NCI-H2029 (cell line): Measurements from ENCODE around the gene SCP2D1.

Source experiments
- DNase-seq: peaks from one replicate; lab custom pipeline; 2025; lab: John Stamatoyannopoulos, UW

The SCP2D1 gene

DNA sequence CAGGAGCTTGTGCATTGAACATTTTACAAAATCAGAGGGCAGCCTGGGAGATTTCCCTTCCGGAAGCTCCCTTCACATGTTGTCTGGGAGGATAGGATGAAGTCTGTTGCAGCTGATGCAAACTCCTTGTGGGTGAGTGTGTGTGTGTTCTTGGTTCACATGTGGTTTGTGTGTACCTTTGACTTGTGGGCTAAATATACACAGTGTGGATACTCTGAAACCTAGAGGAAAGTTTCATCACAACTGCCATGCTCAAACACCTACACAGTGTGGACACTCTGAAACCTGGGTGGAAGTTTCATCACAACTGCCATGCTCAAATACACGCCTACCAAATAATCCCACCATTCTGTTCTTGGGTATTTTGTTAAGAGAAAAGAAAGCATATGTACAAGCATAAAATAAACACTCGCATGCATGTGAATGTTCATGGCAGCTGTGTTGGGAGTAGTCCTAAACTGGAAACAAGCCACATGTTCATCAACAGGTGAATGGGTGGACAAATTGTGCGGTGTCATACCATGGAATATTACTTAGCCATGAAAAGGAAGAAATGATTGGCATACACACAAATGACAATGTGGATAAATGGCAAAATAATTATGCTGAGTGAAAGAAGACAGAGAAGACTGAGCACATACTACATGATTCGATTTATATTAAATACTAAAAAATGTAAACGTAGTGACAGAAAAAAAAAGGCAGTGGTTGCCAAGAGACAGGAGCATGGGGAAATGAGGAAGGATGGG lies 1.8 kb downstream of the SCP2D1 start:
- DNase-seq: no peak

DNA sequence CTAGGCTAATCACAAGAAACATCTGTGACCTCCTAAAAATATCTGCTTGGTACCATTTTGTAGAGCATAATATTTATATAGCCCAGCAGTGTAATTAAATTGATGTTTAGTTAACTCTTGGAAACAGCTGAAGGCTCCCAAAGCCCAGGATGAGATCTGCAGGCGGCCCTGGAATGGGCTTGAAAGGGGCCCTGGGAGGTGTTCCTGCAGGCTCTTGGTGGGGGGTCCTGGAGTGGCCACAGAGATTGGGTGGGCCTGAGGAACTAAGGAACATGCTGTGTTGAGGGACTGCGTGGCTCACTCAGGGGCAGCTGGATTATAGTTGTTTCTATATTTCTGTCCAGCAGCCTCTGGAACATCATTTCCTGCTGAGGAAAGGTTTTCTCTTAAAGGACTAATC lies 9.2 kb downstream of the SCP2D1 start:
- no peak for DNase-seq

DNA sequence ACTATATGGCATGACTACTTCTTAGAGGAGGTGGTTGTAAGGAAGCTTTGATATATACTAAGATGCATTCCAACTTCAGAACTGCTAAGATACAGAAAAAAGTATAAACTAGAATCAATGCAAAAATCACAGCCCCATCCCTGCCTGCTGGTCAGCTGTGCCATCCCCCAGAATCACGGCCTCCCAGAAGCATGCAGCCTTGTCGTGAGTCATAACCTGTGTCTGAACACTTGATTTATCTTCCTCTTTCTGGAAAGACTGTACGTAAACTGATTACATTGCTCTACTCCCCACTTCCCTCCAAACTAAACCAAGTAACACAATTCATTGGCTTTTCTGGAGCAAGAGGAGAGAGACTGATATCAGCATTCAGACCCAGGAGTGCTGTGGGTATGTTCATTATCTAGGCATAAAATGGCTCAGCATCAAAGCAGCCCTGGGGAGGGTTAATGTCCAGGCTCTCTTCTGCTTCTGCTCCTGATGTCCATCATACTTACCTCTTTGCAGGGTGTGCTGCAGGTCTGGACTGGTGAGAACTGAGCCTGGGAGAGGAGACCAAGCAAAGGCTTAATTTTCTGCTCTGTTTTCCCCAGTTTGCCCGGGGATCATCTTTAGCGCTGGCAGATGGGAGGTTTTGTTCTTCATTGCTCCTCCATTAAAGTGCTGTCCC lies 18.4 kb downstream of the SCP2D1 start:
- no peak for DNase-seq

DNA sequence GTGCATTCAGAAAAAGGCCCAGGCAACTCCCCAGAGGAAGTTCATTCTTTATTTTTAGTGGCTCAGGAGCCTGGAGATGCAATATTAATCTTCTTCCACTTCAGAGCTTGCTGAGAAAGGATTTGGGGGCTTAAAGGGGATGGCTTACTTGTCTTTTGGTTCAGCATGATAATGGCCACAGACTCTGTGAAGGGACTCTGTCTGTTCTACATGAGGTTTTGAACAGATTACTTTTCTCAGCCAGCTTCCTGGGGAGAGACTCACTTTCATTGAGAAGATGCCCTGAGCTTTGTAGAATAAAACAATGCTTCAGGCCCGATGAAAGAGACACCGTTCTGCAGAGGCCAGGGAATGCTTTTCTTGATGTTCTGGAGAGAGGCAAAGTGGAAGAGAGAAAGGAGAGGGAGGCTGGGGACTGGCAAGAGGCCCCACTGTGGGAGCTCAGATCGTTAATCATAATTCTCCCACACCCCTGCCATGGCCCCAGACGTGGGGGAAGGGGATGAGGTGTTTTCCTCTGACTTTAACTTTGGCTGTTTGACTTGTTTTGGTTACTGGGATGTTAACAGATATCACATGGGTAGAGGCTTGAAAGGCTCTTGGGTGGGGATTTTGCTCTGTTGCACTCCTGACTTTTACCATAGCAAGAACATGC lies 19.1 kb downstream of the SCP2D1 start:
- no peak for DNase-seq

DNA sequence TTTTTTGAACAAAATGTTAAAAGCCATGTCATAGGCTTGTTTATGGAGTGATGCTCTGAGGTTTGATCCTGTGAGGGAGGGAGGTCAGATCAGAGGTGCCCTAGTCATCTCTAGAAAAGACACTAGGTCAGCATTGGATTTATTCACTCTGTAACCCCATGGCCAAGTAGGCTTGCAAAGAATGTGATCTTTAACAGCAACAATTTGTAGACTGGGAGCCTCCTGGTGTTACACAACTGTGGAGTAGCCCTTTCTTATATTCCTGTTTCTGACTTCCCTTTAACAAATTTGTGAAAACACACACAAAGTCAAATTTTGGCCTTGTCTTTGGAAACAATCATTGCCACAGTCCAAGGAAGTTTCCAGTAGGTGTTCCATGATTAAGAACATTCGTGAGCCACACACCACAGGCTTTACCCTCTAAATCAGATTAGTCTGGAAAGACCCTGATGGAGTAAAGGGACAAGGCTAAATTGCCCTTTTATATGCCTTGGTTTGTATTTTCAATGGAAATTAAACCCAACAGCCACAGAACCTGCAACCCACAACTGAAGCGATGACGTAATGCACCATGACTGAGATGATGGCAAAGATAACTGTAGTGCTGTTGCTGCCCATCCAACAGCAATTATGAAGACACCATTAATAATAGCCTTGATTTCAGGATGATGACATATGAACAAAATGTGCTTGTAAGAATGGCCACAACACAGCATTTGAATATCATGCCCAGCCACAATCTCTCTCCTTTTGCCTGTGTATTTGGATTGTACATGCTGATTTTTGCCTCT lies 22.1 kb downstream of the SCP2D1 start:
- DNase-seq: no peak

DNA sequence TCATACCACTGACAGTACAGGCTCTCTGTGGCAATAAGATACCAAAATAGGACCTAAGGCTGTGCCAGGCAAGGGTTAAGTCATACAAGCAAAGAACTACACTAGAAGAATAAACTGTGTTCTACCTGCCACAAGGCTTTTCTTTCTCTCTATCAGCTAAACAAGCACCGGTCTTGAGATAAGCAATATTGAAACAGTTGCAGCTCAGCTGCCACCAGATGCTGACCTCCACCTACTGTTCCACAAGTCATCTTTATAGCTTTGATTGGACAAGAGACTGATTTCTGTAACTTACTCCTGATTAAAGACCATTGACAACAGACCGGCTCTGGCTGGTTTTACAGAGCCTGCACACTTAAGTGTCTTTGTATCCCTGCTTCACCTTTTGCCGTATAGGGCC lies 24.1 kb downstream of the SCP2D1 start:
- DNase-seq: no peak

DNA sequence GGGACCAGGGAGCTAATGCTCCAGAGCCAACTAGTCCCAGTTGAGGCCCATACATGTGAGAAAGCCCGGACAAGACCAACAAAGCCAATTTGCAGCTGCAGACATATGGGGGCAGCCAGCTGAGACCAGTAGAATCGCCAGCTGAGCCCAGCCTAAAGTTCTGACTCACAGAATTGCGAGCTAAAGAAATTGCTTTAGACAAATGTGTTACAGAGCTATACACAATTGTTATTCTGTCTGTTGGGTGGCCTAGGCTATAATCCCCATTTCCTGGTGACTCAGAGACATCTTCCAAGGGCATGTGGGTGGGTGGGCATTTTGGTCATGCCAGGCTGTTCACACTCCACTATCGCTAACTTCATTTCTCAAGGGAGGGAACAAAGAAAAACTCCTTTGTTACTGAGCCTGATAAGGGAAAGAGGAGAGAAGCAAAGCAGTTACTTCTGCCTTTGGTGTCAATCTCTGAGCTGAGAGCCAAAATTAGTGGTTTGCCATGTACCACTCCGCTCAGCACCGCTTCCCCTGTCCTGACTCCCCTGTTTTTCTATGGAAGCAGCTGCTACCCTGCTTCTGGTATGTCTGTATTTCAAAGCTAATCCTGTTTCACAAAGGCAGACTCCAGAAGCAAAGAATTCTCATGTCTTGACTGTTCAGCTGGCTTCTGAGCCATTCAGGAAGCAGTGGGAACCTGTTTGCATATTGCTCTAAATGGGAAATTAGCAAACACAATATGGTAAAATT lies 26.1 kb downstream of the SCP2D1 start:
- DNase-seq: no peak

DNA sequence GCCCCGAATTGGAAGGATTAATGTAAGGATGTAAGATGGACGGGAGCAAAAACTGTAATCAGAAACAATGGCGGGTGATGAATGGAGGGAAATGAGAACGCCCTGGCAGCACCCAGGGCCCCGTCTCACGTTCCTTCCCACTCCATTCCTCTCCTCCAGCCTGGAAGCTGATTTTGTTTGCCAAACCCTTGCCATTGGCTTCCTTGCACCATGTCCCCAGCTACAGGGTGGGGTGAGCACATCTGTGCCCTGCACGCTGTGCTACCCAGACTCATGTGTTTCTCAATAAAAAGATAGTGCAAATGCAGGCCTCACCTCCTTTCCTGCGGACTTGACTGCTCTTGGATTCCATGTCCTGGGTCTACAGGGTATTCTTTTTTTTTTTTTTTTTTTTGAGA lies 26.7 kb downstream of the SCP2D1 start:
- no peak for DNase-seq

DNA sequence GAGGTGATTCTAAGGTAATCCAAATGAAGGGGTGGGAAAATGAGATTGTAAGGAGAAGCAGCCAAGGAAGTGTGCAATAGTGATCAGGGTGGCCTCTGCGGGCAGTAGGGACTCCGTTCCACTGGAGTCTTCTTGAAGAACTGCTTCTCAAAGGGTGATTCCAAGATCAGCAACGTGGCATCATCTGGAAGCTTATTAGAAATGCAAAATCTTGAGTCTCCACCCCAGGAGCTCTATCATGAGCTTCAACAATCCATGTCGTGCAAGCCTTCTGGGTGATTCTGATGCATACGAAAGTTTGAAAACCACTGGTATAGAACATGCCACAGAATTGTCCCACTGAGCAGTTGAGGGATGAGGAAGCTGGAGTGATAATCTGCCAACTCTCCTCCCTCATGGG lies 31.4 kb downstream of the SCP2D1 start:
- DNase-seq: no peak

DNA sequence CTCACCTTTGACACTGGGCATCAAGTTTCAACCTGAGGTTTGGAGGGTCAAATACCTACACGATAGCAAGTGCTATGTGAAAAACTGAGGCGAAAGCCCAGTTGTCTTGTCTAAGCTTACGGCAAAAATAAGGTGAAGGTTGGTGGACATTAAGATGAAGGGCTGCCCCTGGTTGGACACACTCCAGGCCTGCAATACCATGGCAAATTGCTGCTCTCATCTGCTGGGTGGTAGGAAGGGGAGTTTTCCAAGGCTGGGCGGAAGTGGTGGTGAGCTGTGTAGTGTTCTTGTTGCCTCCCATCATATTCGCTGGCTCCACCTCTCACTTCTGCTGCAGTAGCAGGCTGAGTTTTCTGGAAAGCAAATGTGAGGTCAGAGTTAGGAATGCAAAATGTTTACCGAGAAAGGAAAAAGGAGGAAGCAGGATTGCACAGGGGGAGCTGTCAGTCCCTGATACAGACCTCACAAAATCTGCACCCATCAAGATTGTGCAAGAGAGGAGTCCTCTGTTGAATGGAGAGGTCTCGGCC lies 33.7 kb downstream of the SCP2D1 start:
- DNase-seq: no peak

DNA sequence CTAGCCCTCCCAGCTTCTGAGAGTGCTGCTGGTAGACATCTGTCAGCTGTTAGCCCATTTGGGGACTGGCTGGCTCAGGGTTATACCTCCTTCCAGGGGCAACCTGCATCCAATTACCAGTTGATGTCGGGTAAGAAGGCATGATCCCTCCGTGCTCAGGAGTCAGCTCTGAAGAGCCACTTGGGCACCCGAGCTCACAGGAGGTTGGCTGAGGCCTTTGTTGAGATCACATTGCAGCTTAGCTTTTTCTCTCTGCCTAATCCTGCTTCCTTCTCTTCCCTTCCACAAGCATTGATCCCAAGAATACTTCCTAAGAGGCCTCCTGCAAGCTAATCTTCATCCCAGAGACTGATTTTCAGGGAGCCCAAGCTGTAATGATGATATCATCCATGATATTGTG lies 35.5 kb downstream of the SCP2D1 start:
- DNase-seq: no peak

DNA sequence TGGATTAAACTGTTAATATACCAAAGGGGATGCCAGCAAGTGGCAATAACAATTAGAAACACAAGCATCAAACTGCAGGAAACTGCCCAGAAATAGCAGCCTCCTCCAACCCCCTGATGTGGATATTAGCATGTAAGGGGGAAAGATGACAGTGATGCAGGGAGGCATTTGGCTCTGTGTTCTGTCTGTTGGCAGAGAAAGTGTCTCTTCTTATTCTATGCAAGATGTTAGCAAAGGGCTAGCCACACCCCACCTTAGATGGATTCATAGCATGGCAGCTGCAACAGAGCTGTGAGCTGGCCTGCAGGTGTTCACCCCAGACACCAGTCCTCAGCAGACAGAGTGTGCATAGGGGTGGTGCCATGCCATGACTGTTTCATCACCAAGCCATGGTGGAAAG lies 38.0 kb downstream of the SCP2D1 start:
- no peak for DNase-seq

DNA sequence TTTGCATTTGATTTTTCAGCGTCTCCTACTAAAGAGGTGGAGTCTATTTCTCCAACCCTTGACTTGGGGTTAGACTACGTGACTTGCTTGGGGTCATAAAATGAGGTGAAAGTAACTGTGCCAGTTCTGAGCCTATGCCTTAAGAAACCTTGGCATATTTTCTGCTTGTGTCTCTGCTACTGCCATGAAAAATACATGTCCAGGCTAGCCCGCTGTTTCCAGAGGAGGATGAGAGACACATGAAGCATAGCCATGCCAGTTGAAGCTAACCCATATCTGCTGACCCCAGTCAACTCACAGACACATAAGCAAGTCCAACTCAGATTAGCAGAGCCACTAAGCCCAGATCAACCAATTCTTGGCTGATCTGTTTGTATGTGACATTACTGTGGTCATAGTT lies 38.7 kb downstream of the SCP2D1 start:
- no peak for DNase-seq

DNA sequence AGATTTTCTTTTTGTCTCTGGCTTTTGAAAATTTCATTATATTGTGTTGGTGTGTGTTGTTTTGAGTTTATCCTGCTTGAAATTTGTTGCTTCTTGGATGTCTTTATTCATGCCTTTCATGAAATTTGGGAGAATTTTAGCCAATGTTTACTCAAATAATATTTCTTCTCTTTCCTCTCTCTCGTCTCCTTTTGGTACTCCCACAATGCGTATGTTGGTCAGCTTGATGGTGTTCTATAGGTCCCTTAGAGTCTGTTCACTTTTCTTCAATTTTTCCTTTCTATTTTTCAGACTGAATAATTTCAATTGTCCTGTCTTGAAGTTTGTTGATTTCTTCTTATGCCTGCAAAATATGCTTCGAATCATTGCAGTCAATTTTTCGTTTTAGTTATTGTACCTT lies 39.6 kb downstream of the SCP2D1 start:
- DNase-seq: no peak

DNA sequence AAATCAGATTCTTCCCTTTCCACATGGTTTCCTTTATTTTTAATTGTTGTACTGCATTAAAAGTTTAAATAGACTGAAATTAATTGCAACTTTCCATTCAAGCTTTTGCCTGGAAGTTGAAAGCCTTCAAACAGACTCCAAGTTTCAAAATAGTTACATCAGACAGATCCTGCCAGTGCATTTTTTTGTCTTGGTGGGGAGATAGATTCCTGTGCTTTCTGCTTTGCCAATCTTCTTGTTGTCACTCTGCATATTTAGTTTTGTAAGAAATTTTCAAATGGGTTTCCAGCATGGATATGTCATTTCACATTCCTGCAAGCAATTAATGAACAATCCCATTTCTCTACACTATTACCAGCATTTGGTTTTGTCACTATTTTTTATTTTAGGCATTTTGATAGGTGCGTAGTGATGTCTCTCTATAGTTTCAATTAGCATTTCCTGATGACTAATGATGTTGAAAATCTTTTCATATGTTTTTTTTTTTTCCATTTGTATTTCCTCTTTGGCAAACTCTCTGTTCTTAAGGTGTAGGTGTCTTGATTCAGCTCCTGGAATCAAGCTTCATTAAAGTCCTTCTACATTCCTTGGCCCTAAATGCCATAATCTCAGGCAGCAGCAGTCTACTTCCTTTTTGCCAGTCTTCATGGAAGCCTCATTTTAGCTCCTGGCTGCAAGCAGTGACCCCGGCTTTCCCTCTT lies 40.5 kb downstream of the SCP2D1 start:
- DNase-seq: no peak

DNA sequence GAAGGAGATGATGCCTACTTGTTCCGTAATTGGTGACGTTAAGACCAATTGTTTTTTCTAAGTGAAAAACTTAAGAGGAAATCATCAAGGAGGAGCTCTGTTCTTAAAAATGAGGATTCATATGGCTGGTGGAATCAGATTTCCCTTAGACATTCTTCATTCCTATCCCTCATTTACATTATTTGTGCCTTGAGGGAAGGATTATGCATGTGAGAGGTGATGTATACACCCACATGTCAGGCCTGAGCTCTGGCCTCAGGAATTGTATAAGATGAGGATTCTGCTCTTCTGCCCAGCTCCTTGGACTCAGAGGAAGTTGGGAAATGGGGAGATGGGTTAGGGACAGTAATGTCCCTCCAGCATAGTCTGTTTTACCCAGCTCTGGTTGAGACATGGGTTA lies 42.3 kb downstream of the SCP2D1 start:
- no peak for DNase-seq

DNA sequence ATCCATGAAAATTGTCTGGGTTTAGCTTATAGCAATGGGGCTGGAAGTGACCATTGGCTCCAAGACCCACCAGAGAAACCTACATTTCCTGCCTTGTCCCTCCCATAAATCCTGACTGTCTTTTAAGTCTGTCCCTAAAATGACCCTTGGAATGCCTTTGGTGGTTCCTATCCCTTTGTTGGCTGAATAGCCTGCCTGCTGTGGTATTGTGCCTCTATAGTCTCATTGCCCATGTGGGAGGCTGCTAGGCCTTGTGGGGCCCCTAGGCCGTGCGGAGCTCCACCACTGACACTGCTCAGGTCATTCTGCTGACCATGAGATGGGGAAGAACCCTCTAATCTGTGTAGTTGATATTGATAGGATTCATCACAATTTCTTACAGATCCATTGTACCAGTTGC lies 43.3 kb downstream of the SCP2D1 start:
- DNase-seq: no peak

DNA sequence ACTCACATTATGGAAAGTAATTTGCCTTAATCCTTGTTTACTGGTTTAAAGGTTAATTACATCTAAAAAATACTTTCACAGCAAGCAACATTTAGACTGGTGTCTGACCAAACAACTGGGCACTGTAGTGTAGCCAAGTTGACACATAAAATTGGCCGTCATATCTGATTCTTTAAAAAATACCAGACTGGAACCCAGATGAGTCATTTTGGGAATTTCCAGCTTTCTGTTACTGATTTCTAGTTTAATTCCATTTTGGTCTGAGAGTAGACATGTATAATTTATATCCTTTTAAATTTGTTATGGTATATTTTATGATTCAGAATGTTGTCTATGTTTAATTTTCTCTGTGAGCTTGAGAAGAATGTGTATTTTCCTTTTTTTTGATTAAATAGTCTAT lies 44.1 kb downstream of the SCP2D1 start:
- DNase-seq: no peak

DNA sequence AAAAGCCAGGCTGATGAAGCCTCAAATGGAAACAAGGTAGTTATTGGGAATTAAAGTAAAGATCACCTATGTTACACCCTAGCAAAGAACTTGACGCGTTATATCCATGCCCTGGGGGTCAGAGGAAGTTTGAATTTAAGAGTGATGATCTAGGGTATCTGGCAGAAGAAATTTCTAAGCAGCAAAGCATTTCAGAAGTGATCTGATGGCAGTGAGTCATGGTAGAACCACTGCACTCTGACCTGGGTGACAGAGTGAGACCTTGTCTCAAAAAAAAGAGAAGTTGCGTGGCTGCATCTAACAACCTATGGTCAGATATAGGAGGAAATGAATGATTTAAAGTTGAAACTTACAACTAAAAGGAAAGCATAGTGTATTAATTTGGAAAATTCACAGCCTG lies 45.2 kb downstream of the SCP2D1 start:
- DNase-seq: no peak
